Transverse colon (tissue), 4 donors: Measurements from ENCODE around the gene USP22. TPM values are rescaled to one million over a fixed set of nuclear protein-coding genes. Genes with fewer than 3 reads are reported as not detected.

Experiments
- DNase-seq: peaks from one replicate; pipeline ENCODE4 v3.0.0-alpha.2; 2019
- H3K27ac ChIP-seq, 4 donors: fragments of 200-600 bp; sonication (generic); 2 replicates each; pipeline ENCODE4 v1.5.1; 2016 to 2018; ENCODE audit warnings: inconsistent platforms in 4 of 4
- H3K27me3 ChIP-seq: fragments of 200-600 bp; sonication (generic); 2 replicates; pipeline ENCODE4 v1.5.1; 2017; ENCODE audit warnings: inconsistent platforms
- H3K36me3 ChIP-seq, 4 donors: fragments of 200-600 bp; sonication (generic); 2 replicates each; pipeline ENCODE4 v1.5.1; 2017 to 2019; ENCODE audit warnings: inconsistent platforms in 4 of 4
- H3K4me1 ChIP-seq, 4 donors: fragments of 200-600 bp; sonication (generic); 2 replicates each; pipeline ENCODE4 v1.5.1; 2017 to 2020; ENCODE audit warnings: inconsistent platforms in 4 of 4
- H3K4me3 ChIP-seq, 4 donors: fragments of 200-600 bp; sonication (generic); 1 replicate in 1 of 4; 2 replicates in 3 of 4; pipeline versions ENCODE4 v1.5.1 to v1.6.1; 2017 to 2019; ENCODE audit warnings: inconsistent platforms in 4 of 4
- H3K9me3 ChIP-seq, 2 donors: fragments of 200-600 bp; sonication (generic); 2 replicates each; pipeline ENCODE4 v1.5.1; 2017 to 2019; ENCODE audit warnings: inconsistent platforms in 2 of 2
- CTCF ChIP-seq, 5 experiments: fragments of 200-600 bp in 3 of 5; fragments of 450-650 bp in 2 of 5; sonication (generic) in 3 of 5; IDR thresholded peaks; 1 replicate in 2 of 5; 2 replicates in 3 of 5; pipeline ENCODE4 v1.5.1; 2016 to 2017; ENCODE audit warnings: antibody characterized with exemption in 5 of 5, inconsistent platforms in 3 of 5, mild to moderate bottlenecking in 2 of 5, moderate library complexity in 1 of 5
- EP300 ChIP-seq: sonication (generic); formaldehyde crosslinking; IDR thresholded peaks from one replicate; pipeline ENCODE4 v1.6.1; 2017; ENCODE audit warnings: antibody characterized with exemption, low read depth
- POLR2A ChIP-seq: fragments of 450-650 bp; IDR thresholded peaks from one replicate; pipeline ENCODE4 v1.6.1; 2016; ENCODE audit warnings: antibody characterized with exemption, mild to moderate bottlenecking, moderate library complexity
- POLR2AphosphoS5 ChIP-seq, 3 donors: sonication (generic); formaldehyde crosslinking; IDR thresholded peaks; one replicate each; pipeline ENCODE4 v1.6.1; 2016; ENCODE audit warnings: antibody characterized with exemption in 3 of 3
- WGBS, 2 donors: methylation state at CpG; one replicate each; pipeline ENCODE4 v1.1.5; 2018; ENCODE audit warnings: low coverage in 1 of 2; 5-methylcytosine and 5-hydroxymethylcytosine counted together
- in situ Hi-C, 4 donors: fragments of 200-750 bp; cut with MboI; loops; one replicate each; pipeline versions ENCODE4 v1.15.0 to v1.15.1; 2017; ENCODE audit warnings: low sequenced_read_pairs in 3 of 4, low pct_ligation_motif_present in 1 of 4, low pct_unique_long_range_greater_than_20kb in 1 of 4
- intact Hi-C: fragments of 100-400 bp; cut with DNase I; formaldehyde crosslinking; loops from one replicate; pipeline ENCODE4 v1.15.1; 2023; ENCODE audit warnings: low total_unique reads
- total RNA-seq, 4 donors: library from RNA; depleted of rRNA; stranded (reverse); fragments of >200 nt; gene quantifications; one replicate each; pipeline ENCODE4 v1.1.0, GENCODE V29; 2016

The USP22 gene
- total RNA-seq, 4 donors from 2014 or later, result 95.5 to 123 (median 108) TPM

- H3K9me3 ChIP-seq, result no peaks in the 10 kb centered on the region
- intact Hi-C loops, result no loop called here
- H3K27ac ChIP-seq, result peak overlapping the region in 3 of 4 donors; percentile 12 to 52 (median 36)
- TF ChIP-seq CTCF (IDR thresholded peaks at IDR 0.05) (no peak), POLR2A (no peak), POLR2AphosphoS5 (IDR thresholded peaks at IDR 0.05) (no peak), EP300 (no peak)
- peaks cover 0 to 28% (median 13%) of the 10 kb centered on the region in 4 donors for H3K36me3 ChIP-seq
- H3K4me3 ChIP-seq, result no peak overlapping the region
- in situ Hi-C loops, result no loop called here
- no peaks in the 10 kb centered on the region for H3K27me3 ChIP-seq
- WGBS, 2 donors, result 80% methylated on average over 13 of the region's 13 CpGs; no CpG with 5 or more reads in 1 of the 2 donors
- DNase-seq, result no peak
- H3K4me1 ChIP-seq, result peaks cover 9 to 33% (median 15%) of the 10 kb centered on the region in 4 donors
Measured at GRCh38 chr17:20999841-21000532, 42.8 kb downstream of the USP22 start.

DNA sequence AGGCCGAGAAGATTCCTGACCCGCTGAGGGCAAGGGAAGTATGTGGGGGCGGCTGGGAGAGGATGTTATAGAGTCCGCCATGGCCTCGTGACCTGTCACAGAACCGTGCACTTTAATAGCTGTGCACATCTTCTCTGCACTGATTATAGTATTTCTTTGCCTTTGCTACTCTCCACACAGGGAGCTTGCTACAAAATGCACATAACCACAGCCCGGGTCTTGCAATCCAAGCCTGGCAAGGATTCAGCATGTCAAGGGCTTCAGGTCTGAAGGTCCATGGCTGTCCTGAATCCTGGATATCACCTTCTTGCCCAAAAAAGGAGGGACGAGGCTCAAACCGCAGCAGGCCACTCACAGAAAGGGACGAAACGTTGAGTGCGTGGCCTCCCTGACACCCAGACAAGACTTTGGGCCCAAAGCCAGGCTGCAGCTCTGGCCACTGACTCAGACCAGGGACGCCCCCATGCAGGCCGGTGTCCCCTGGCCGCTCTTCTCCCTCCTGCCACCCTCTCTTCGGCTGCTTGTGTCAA is 43.7 kb downstream of the USP22 start:
- peak overlapping the region; percentile 12 to 52 (median 26) for H3K27ac ChIP-seq
- intact Hi-C loops (no loop called here), in situ Hi-C loops (no loop called here)
- H3K4me3 ChIP-seq, result no peak overlapping the region
- no peaks in the 10 kb centered on the region for H3K27me3 ChIP-seq
- WGBS, 2 donors, result 40 to 63% methylated on average over 1 to 16 of the region's 16 CpGs
- peaks cover 0 to 19% (median 9%) of the 10 kb centered on the region in 4 donors for H3K36me3 ChIP-seq
- no peak for TF ChIP-seq CTCF (IDR thresholded peaks at IDR 0.05)
- TF ChIP-seq POLR2A, result no peak
- peak in 1 of 3 donors; percentile 25 for TF ChIP-seq POLR2AphosphoS5 (IDR thresholded peaks at IDR 0.05)
- no peaks in the 10 kb centered on the region for H3K9me3 ChIP-seq
- DNase-seq, result no peak
- peaks cover 9 to 34% (median 15%) of the 10 kb centered on the region in 4 donors for H3K4me1 ChIP-seq

DNA sequence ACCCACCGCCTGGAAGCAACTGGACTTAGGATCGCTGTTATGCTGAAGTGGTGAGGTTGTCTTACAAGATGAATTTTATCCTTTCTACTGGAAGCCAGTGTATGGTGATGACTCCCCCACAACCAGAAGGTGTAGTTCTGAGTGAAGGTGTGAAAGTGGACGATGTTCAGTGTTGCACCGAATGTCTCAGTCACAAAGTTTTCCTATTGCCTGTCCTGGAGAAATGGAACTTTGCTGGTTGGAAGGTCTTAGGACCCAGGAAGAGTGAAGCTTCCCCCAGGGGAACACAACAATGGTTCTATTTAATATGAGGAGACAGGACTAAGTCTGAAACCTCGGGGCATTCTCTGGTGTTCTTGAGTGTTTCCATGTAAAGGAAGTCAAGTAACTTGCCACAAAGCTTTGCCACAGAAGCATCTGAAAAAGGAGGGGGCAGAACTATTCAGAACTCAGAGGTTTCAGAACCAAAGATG is 44.2 kb downstream of the USP22 start:
- TF ChIP-seq POLR2A (no peak), CTCF (IDR thresholded peaks at IDR 0.05) (no peak), POLR2AphosphoS5 (IDR thresholded peaks at IDR 0.05) (no peak), EP300 (no peak)
- intact Hi-C loops, result no loop called here
- H3K9me3 ChIP-seq, result no peaks in the 10 kb centered on the region
- peak overlapping the region in 3 of 4 donors; percentile 12 to 52 (median 36) for H3K27ac ChIP-seq
- peaks cover 0 to 14% (median 7%) of the 10 kb centered on the region in 4 donors for H3K36me3 ChIP-seq
- peaks cover 9 to 38% (median 15%) of the 10 kb centered on the region in 4 donors for H3K4me1 ChIP-seq
- no peak overlapping the region for H3K4me3 ChIP-seq
- no peaks in the 10 kb centered on the region for H3K27me3 ChIP-seq
- WGBS, 2 donors, result 71% methylated on average over 5 of the region's 5 CpGs; no CpG with 5 or more reads in 1 of the 2 donors
- no peak for DNase-seq
- in situ Hi-C loops, result no loop called here

DNA sequence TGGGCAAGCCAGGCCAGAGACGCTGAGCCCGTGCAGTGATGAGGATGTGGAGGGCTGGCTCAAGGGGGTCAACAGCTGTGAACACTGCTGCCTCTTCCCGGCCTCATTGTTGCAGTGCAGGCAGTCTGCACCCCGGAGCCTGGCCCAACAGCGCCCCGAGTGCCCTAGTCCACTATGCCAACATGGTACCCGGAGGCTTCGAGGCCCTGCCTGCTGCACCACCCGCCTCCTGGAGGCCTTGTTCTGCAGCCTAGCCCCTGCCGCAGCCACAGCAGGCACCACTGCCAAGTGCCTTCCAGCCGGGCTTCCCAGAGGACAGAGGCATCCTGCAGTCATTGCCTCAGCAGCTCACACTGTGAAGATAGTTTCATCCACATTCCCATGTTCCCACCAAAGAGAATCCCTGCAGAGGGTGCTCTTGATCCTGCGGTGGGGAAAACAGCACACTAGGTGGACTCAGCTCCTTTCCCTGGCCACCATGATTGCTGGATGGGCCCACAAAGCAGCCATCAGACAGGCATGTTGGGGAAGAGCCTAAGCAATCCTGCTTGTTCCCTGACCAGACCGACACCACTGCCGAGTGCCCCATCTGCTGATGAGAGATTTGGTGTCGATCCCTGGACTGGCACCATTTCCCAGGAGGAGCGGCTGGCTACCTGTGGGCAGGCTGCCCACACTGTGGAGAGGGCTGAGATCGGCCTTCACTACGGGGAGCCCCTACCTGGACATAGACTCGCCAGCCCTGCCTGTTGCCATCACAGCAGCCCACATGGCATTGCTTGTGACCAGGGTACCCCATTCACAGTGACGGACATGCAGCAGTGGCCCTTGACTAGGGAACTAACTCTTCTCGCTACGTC is 44.9 kb downstream of the USP22 start:
- Histone ChIP-seq H3K4me3 (no peak overlapping the region), H3K36me3 (peaks cover 0 to 8% (median 3%) of the 10 kb centered on the region in 4 donors), H3K9me3 (no peaks in the 10 kb centered on the region), H3K4me1 (peaks cover 9 to 41% (median 15%) of the 10 kb centered on the region in 4 donors), H3K27me3 (no peaks in the 10 kb centered on the region), H3K27ac (no peak overlapping the region)
- in situ Hi-C loops, result no loop called here
- TF ChIP-seq EP300, result no peak
- TF ChIP-seq POLR2AphosphoS5 (IDR thresholded peaks at IDR 0.05), result peak in 1 of 3 donors; percentile 8
- no peak for TF ChIP-seq POLR2A
- TF ChIP-seq CTCF (IDR thresholded peaks at IDR 0.05), result no peak
- no peak for DNase-seq
- 88 to 100% methylated on average over 1 to 22 of the region's 22 CpGs for WGBS, 2 donors
- intact Hi-C loops, result no loop called here
